ENCODE measurements around the gene SLMAP.

SLMAP gene

GRCh38 chr3:57966829-57967228 is 210.7 kb downstream of the SLMAP start:
- no peak overlapping the region for H2AFZ ChIP-seq (ENCODE audit: low read depth, low read length, severe bottlenecking)
- H3K36me3 ChIP-seq (ENCODE audit: low read length), result no peaks in the 10 kb centered on the region
- H4K20me1 ChIP-seq (ENCODE audit: low read depth, low read length), result no peaks in the 10 kb centered on the region
- no peak overlapping the region for H3K4me2 ChIP-seq (ENCODE audit: low read depth, low read length, poor library complexity, severe bottlenecking)
- H3K27ac ChIP-seq (ENCODE audit: low read depth, low read length), result no peak overlapping the region
- no peaks in the 10 kb centered on the region for H3K9me3 ChIP-seq (ENCODE audit: insufficient read depth, low read length)
- H3K9me2 ChIP-seq (replicated peaks; ENCODE audit: insufficient read depth, low read length), result no peaks in the 10 kb centered on the region
- no peaks in the 10 kb centered on the region for H3K27me3 ChIP-seq (ENCODE audit: low read length)
- H3K79me2 ChIP-seq (ENCODE audit: insufficient read depth, low read length), result no peaks in the 10 kb centered on the region
- no peak overlapping the region for H3K4me3 ChIP-seq (ENCODE audit: insufficient read depth, low read length, poor library complexity, severe bottlenecking)
- no peaks in the 10 kb centered on the region for H3F3A ChIP-seq (ENCODE audit: insufficient read depth)
- no peak for TF ChIP-seq EZH2phosphoT487 (conservative IDR thresholded peaks at IDR 0.05; ENCODE audit: low read length)
- TF ChIP-seq, protein P1, sequence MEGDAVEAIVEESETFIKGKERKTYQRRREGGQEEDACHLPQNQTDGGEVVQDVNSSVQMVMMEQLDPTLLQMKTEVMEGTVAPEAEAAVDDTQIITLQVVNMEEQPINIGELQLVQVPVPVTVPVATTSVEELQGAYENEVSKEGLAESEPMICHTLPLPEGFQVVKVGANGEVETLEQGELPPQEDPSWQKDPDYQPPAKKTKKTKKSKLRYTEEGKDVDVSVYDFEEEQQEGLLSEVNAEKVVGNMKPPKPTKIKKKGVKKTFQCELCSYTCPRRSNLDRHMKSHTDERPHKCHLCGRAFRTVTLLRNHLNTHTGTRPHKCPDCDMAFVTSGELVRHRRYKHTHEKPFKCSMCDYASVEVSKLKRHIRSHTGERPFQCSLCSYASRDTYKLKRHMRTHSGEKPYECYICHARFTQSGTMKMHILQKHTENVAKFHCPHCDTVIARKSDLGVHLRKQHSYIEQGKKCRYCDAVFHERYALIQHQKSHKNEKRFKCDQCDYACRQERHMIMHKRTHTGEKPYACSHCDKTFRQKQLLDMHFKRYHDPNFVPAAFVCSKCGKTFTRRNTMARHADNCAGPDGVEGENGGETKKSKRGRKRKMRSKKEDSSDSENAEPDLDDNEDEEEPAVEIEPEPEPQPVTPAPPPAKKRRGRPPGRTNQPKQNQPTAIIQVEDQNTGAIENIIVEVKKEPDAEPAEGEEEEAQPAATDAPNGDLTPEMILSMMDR (IDR thresholded peaks at IDR 0.05; ENCODE audit: insufficient read depth, low read length, poor library complexity, severe bottlenecking), result no peak
- no peak overlapping the region for H3K9ac ChIP-seq (ENCODE audit: low read length)

- Histone ChIP-seq H3K79me2 (ENCODE audit: insufficient read depth, low read length) (no peaks in the 10 kb centered on the region), H3K4me3 (ENCODE audit: insufficient read depth, low read length, poor library complexity, severe bottlenecking) (no peak overlapping the region), H4K20me1 (ENCODE audit: low read depth, low read length) (no peaks in the 10 kb centered on the region), H3K36me3 (ENCODE audit: low read length) (no peaks in the 10 kb centered on the region), H2AFZ (ENCODE audit: low read depth, low read length, severe bottlenecking) (no peak overlapping the region), H3K9me2 (replicated peaks; ENCODE audit: insufficient read depth, low read length) (no peaks in the 10 kb centered on the region), H3K27ac (ENCODE audit: low read depth, low read length) (no peak overlapping the region), H3K4me2 (ENCODE audit: low read depth, low read length, poor library complexity, severe bottlenecking) (no peak overlapping the region), H3K9ac (ENCODE audit: low read length) (no peak overlapping the region), H3K9me3 (ENCODE audit: insufficient read depth, low read length) (no peaks in the 10 kb centered on the region), H3K27me3 (ENCODE audit: low read length) (no peaks in the 10 kb centered on the region), H3F3A (ENCODE audit: insufficient read depth) (no peaks in the 10 kb centered on the region)
- TF ChIP-seq, protein P1 (IDR thresholded peaks at IDR 0.05; ENCODE audit: insufficient read depth, low read length, poor library complexity, severe bottlenecking), result no peak
- no peak for TF ChIP-seq EZH2phosphoT487 (conservative IDR thresholded peaks at IDR 0.05; ENCODE audit: low read length)
Observed at GRCh38 chr3:57967590-57967989, 211.5 kb downstream of the SLMAP start.

- Histone ChIP-seq H3K79me2 (ENCODE audit: insufficient read depth, low read length) (no peaks in the 10 kb centered on the region), H3K4me3 (ENCODE audit: insufficient read depth, low read length, poor library complexity, severe bottlenecking) (no peak overlapping the region), H2AFZ (ENCODE audit: low read depth, low read length, severe bottlenecking) (no peak overlapping the region), H3K36me3 (ENCODE audit: low read length) (no peaks in the 10 kb centered on the region), H3F3A (ENCODE audit: insufficient read depth) (no peaks in the 10 kb centered on the region), H3K4me2 (ENCODE audit: low read depth, low read length, poor library complexity, severe bottlenecking) (no peak overlapping the region), H4K20me1 (ENCODE audit: low read depth, low read length) (no peaks in the 10 kb centered on the region), H3K27ac (ENCODE audit: low read depth, low read length) (no peak overlapping the region), H3K9ac (ENCODE audit: low read length) (no peak overlapping the region), H3K9me2 (replicated peaks; ENCODE audit: insufficient read depth, low read length) (no peaks in the 10 kb centered on the region), H3K27me3 (ENCODE audit: low read length) (no peaks in the 10 kb centered on the region), H3K9me3 (ENCODE audit: insufficient read depth, low read length) (no peaks in the 10 kb centered on the region)
- TF ChIP-seq EZH2phosphoT487 (conservative IDR thresholded peaks at IDR 0.05; ENCODE audit: low read length), result no peak
- TF ChIP-seq, protein P1 (IDR thresholded peaks at IDR 0.05; ENCODE audit: insufficient read depth, low read length, poor library complexity, severe bottlenecking), result no peak
Observed at GRCh38 chr3:57968501-57968900, 212.4 kb downstream of the SLMAP start.
